Neural progenitor cell (in vitro differentiated cells): Measurements from ENCODE around the gene PSMA7. TPM values are rescaled to one million over a fixed set of nuclear protein-coding genes. Genes with fewer than 3 reads are reported as not detected.

Experiments used
- DNase-seq: peaks from one replicate; pipeline ENCODE4 v3.0.0-alpha.2; 2016; ENCODE audit warnings: low spot score
- H2AFZ ChIP-seq: fragments of 200-600 bp; sonication (generic); replicated peaks from 2 replicates; pipeline ENCODE4 v1.6.1; 2016; ENCODE audit warnings: antibody characterized with exemption
- H3F3A ChIP-seq: fragments of 200-600 bp; sonication (generic); 2 replicates; pipeline ENCODE4 v1.6.1; 2016; ENCODE audit warnings: antibody characterized with exemption, low read depth
- H3K27ac ChIP-seq: fragments of 200-600 bp; sonication (generic); 2 replicates; pipeline ENCODE4 v1.5.1; 2016; ENCODE audit warnings: mild to moderate bottlenecking
- H3K27me3 ChIP-seq: fragments of 200-600 bp; sonication (generic); 2 replicates; pipeline ENCODE4 v1.6.1; 2016; ENCODE audit warnings: mild to moderate bottlenecking, moderate library complexity
- H3K36me3 ChIP-seq: fragments of 200-600 bp; sonication (generic); 2 replicates; pipeline ENCODE4 v1.5.1; 2016
- H3K4me1 ChIP-seq: fragments of 200-600 bp; sonication (generic); 2 replicates; pipeline ENCODE4 v1.6.1; 2016; ENCODE audit warnings: mixed run types
- H3K4me2 ChIP-seq: fragments of 200-600 bp; sonication (generic); 2 replicates; pipeline ENCODE4 v1.6.1; 2016
- H3K4me3 ChIP-seq: fragments of 200-600 bp; sonication (generic); 2 replicates; pipeline ENCODE4 v1.5.1; 2016
- H3K79me2 ChIP-seq: fragments of 200-600 bp; sonication (generic); 2 replicates; pipeline ENCODE4 v1.6.1; 2016; ENCODE audit warnings: low read depth
- H3K9ac ChIP-seq: fragments of 200-600 bp; sonication (generic); 2 replicates; pipeline ENCODE4 v1.6.1; 2016
- H3K9me3 ChIP-seq: fragments of 200-600 bp; sonication (generic); 2 replicates; pipeline ENCODE4 v1.5.1; 2016; ENCODE audit warnings: low read depth
- H4K20me1 ChIP-seq: fragments of 200-600 bp; sonication (generic); 2 replicates; pipeline ENCODE4 v1.6.1; 2016; ENCODE audit warnings: low read depth
- H3K27ac Mint-ChIP-seq: 3 replicates; pipeline ENCODE4 v1.8.0; 2021; ENCODE audit warnings: mixed read lengths
- H3K27me3 Mint-ChIP-seq: 2 replicates; pipeline ENCODE4 v1.8.0; 2022; ENCODE audit warnings: low read depth, mild to moderate bottlenecking, inconsistent platforms, moderate library complexity, mixed read lengths; ENCODE audit not compliant: insufficient read depth
- H3K36me3 Mint-ChIP-seq: 3 replicates; pipeline ENCODE4 v1.8.0; 2021; ENCODE audit warnings: mixed read lengths
- H3K4me1 Mint-ChIP-seq: 3 replicates; pipeline ENCODE4 v1.8.0; 2021; ENCODE audit warnings: mixed read lengths
- H3K4me3 Mint-ChIP-seq: 3 replicates; pipeline ENCODE4 v1.8.0; 2021; ENCODE audit warnings: mild to moderate bottlenecking, moderate library complexity, mixed read lengths
- H3K9me3 Mint-ChIP-seq: 3 replicates; pipeline ENCODE4 v1.8.0; 2020; ENCODE audit warnings: mixed read lengths
- CTCF ChIP-seq: fragments of 200-600 bp; sonication (generic); IDR thresholded peaks from 2 replicates; pipeline ENCODE4 v1.5.1; 2017; ENCODE audit warnings: antibody characterized with exemption, mild to moderate bottlenecking
- EZH2 ChIP-seq: fragments of 200-600 bp; sonication (generic); IDR thresholded peaks from 2 replicates; pipeline ENCODE4 v1.6.1; 2017; ENCODE audit warnings: antibody characterized with exemption, mild to moderate bottlenecking, moderate library complexity
- EZH2phosphoT487 ChIP-seq: fragments of 200-600 bp; sonication (generic); IDR thresholded peaks from 2 replicates; pipeline ENCODE4 v1.6.1; 2017; ENCODE audit warnings: antibody characterized with exemption
- total RNA-seq: library from RNA; depleted of rRNA; stranded (reverse); fragments of >200 nt; gene quantifications from 2 replicates; pipeline ENCODE4 v1.2.3, GENCODE V29; 2015; ENCODE audit warnings: low replicate concordance

The PSMA7 gene
- total RNA-seq: 237 and 310 TPM in 2 replicates

- Mint-ChIP-seq H3K27ac (peak within 1 kb of the TSS; percentile 83), H3K4me1 (peaks cover 41% of the 10 kb centered on the region), H3K36me3 (peaks cover 23% of the 10 kb centered on the region), H3K4me3 (peak within 1 kb of the TSS; percentile 96), H3K9me3 (no peaks in the 10 kb centered on the region), H3K27me3 (peaks cover 14% of the 10 kb centered on the region)
- H4K20me1 ChIP-seq: peaks cover 84% of the 10 kb centered on the region
- H2AFZ ChIP-seq: peak within 1 kb of the TSS; percentile 75
- peak; percentile 94 for DNase-seq
- H3K9ac ChIP-seq: peak within 1 kb of the TSS; percentile 93
- H3K79me2 ChIP-seq: peaks cover 93% of the 10 kb centered on the region
- H3K4me1 ChIP-seq: peaks cover 13% of the 10 kb centered on the region
- H3K27ac ChIP-seq: peak within 1 kb of the TSS; percentile 99
- H3K4me3 ChIP-seq: peak within 1 kb of the TSS; percentile 92
- H3F3A ChIP-seq: peaks cover 20% of the 10 kb centered on the region
- H3K27me3 ChIP-seq: no peaks in the 10 kb centered on the region
- TF ChIP-seq EZH2phosphoT487 (no peak), CTCF (no peak), EZH2 (no peak)
- H3K36me3 ChIP-seq: peaks cover 8% of the 10 kb centered on the region
- H3K4me2 ChIP-seq: peak within 1 kb of the TSS; percentile 96
- H3K9me3 ChIP-seq: no peaks in the 10 kb centered on the region
Measured at GRCh38 chr20:62143081-62143956, at the start of gene PSMA7, which contains the start of gene SS18L1. PSMA7 (minus strand) TSS chr20:62143394; CDS start chr20:62143303, 91 bp downstream. SS18L1 (plus strand) TSS chr20:62143769; CDS start chr20:62143821, 52 bp downstream.

- Histone ChIP-seq H3K9ac (no peak overlapping the region), H2AFZ (no peak overlapping the region), H3K4me3 (no peak overlapping the region), H3K79me2 (peaks cover 12% of the 10 kb centered on the region), H3K27me3 (no peaks in the 10 kb centered on the region), H4K20me1 (peaks cover 6% of the 10 kb centered on the region), H3F3A (no peaks in the 10 kb centered on the region), H3K36me3 (no peaks in the 10 kb centered on the region), H3K4me2 (no peak overlapping the region), H3K27ac (no peak overlapping the region), H3K9me3 (no peaks in the 10 kb centered on the region), H3K4me1 (no peaks in the 10 kb centered on the region)
- TF ChIP-seq CTCF (no peak), EZH2phosphoT487 (no peak), EZH2 (no peak)
- H3K4me1 Mint-ChIP-seq: no peaks in the 10 kb centered on the region
- no peaks in the 10 kb centered on the region for H3K27me3 Mint-ChIP-seq
- peaks cover 6% of the 10 kb centered on the region for H3K36me3 Mint-ChIP-seq
- H3K9me3 Mint-ChIP-seq: no peaks in the 10 kb centered on the region
- H3K27ac Mint-ChIP-seq: no peak overlapping the region
- DNase-seq: no peak
- H3K4me3 Mint-ChIP-seq: no peak overlapping the region
Measured at GRCh38 chr20:62192635-62193034, 49.4 kb upstream of the PSMA7 start.

- Histone ChIP-seq H3K4me1 (no peaks in the 10 kb centered on the region), H3K4me2 (no peak overlapping the region), H4K20me1 (peaks cover 6% of the 10 kb centered on the region), H3K9me3 (no peaks in the 10 kb centered on the region), H3K79me2 (peaks cover 19% of the 10 kb centered on the region), H3K4me3 (no peak overlapping the region), H3K9ac (no peak overlapping the region), H2AFZ (no peak overlapping the region), H3K36me3 (no peaks in the 10 kb centered on the region), H3F3A (no peaks in the 10 kb centered on the region), H3K27ac (no peak overlapping the region), H3K27me3 (no peaks in the 10 kb centered on the region)
- H3K36me3 Mint-ChIP-seq: peaks cover 6% of the 10 kb centered on the region
- H3K27ac Mint-ChIP-seq: no peak overlapping the region
- H3K4me3 Mint-ChIP-seq: no peak overlapping the region
- H3K27me3 Mint-ChIP-seq: no peaks in the 10 kb centered on the region
- H3K9me3 Mint-ChIP-seq: no peaks in the 10 kb centered on the region
- TF ChIP-seq CTCF: no peak
- TF ChIP-seq EZH2phosphoT487: no peak
- no peak for TF ChIP-seq EZH2
- no peak for DNase-seq
- no peaks in the 10 kb centered on the region for H3K4me1 Mint-ChIP-seq
Measured at GRCh38 chr20:62191781-62192559, 48.8 kb upstream of the PSMA7 start.
